Ishikawa (cell line): Measurements from ENCODE around the gene FAM163B.

Experiments used
- CEBPB ChIP-seq: IDR thresholded peaks from 2 replicates; pipeline ENCODE4 v1.6.1; 2012
- CREB1 ChIP-seq: IDR thresholded peaks from 2 replicates; pipeline ENCODE4 v1.6.1; 2012; ENCODE audit warnings: low read depth
- EGR1 ChIP-seq: IDR thresholded peaks from 2 replicates; pipeline ENCODE4 v1.6.1; 2012
- EP300 ChIP-seq: IDR thresholded peaks from 2 replicates; pipeline ENCODE4 v1.6.1; 2012; ENCODE audit warnings: borderline replicate concordance
- FOXM1 ChIP-seq: IDR thresholded peaks from 2 replicates; pipeline ENCODE4 v1.6.1; 2012; ENCODE audit warnings: low read depth, borderline replicate concordance
- NFIC ChIP-seq: IDR thresholded peaks from 2 replicates; pipeline ENCODE4 v1.6.1; 2012
- RAD21 ChIP-seq: IDR thresholded peaks from 2 replicates; pipeline ENCODE4 v1.6.1; 2012; ENCODE audit warnings: low read depth
- TAF1 ChIP-seq: IDR thresholded peaks from 2 replicates; pipeline ENCODE4 v1.6.1; 2012; ENCODE audit warnings: low read depth, mild to moderate bottlenecking
- TCF12 ChIP-seq: IDR thresholded peaks from 2 replicates; pipeline ENCODE4 v1.6.1; 2012; ENCODE audit warnings: low read depth
- TEAD4 ChIP-seq: IDR thresholded peaks from 2 replicates; pipeline ENCODE4 v1.6.1; 2012
- YY1 ChIP-seq: IDR thresholded peaks from 2 replicates; pipeline ENCODE4 v1.6.1; 2012; ENCODE audit warnings: low read depth
- ZBTB7A ChIP-seq: IDR thresholded peaks from 2 replicates; pipeline ENCODE4 v1.6.1; 2012; ENCODE audit warnings: low read depth
- TF ChIP-seq, protein P1 (sequence below): IDR thresholded peaks from 2 replicates; pipeline ENCODE4 v1.6.1; 2012; ENCODE audit warnings: low read depth, mild to moderate bottlenecking
- TF ChIP-seq, protein P2 (sequence below): IDR thresholded peaks from 2 replicates; pipeline ENCODE4 v1.6.1; 2012
- TF ChIP-seq, protein P3 (sequence below): IDR thresholded peaks from 2 replicates; pipeline ENCODE4 v1.6.1; 2012

FAM163B gene

DNA sequence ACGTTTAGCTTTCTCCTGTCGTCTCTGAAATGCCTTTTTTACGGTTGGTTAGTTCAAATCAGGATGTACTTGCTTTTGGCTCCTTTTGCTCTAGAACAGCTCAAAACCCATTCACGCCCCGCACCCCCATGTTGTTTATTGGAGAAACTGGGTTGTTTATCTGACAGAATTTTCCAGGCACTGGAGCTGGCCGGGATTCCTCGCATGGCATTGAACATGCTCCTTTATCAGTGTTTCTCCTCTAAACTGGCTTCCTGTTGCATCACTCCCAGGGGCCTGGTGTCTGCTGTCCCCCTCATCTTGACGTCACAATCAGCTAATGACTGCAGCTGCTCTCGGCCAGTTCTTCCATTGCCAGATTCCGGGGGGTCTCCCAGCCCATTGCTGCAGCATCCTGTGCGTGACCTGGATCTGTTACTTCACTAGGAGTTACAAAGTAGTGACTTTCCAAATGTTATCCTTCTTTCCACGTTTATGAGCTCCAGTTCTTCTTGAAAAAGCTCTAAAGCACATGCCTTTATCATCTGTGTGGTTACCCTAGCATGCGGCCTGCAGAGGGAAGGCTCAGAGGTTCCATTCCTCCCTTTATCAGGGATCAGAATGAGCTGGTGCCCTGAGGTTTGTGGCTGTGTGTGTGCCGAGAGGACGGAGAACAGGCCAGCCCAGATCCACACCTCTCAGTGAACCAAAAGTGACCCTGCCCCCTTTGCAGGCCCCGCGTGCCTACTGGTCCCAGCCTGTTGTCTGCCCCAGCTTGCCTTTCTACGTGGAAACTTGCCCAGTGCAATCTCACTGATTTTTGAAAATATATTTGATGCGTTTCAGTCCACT lies 27.5 kb downstream of the FAM163B start:
- TF ChIP-seq, protein P1, sequence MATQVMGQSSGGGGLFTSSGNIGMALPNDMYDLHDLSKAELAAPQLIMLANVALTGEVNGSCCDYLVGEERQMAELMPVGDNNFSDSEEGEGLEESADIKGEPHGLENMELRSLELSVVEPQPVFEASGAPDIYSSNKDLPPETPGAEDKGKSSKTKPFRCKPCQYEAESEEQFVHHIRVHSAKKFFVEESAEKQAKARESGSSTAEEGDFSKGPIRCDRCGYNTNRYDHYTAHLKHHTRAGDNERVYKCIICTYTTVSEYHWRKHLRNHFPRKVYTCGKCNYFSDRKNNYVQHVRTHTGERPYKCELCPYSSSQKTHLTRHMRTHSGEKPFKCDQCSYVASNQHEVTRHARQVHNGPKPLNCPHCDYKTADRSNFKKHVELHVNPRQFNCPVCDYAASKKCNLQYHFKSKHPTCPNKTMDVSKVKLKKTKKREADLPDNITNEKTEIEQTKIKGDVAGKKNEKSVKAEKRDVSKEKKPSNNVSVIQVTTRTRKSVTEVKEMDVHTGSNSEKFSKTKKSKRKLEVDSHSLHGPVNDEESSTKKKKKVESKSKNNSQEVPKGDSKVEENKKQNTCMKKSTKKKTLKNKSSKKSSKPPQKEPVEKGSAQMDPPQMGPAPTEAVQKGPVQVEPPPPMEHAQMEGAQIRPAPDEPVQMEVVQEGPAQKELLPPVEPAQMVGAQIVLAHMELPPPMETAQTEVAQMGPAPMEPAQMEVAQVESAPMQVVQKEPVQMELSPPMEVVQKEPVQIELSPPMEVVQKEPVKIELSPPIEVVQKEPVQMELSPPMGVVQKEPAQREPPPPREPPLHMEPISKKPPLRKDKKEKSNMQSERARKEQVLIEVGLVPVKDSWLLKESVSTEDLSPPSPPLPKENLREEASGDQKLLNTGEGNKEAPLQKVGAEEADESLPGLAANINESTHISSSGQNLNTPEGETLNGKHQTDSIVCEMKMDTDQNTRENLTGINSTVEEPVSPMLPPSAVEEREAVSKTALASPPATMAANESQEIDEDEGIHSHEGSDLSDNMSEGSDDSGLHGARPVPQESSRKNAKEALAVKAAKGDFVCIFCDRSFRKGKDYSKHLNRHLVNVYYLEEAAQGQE, result no peak
- TF ChIP-seq, protein P2, sequence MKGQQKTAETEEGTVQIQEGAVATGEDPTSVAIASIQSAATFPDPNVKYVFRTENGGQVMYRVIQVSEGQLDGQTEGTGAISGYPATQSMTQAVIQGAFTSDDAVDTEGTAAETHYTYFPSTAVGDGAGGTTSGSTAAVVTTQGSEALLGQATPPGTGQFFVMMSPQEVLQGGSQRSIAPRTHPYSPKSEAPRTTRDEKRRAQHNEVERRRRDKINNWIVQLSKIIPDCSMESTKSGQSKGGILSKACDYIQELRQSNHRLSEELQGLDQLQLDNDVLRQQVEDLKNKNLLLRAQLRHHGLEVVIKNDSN, result no peak
- TF ChIP-seq TAF1 (no peak), CEBPB (no peak), FOXM1 (no peak), CREB1 (no peak), TCF12 (no peak), YY1 (no peak), TEAD4 (no peak), ZBTB7A (no peak), EP300 (no peak), RAD21 (no peak)
- TF ChIP-seq, protein P3, sequence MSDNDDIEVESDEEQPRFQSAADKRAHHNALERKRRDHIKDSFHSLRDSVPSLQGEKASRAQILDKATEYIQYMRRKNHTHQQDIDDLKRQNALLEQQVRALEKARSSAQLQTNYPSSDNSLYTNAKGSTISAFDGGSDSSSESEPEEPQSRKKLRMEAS, result no peak

DNA sequence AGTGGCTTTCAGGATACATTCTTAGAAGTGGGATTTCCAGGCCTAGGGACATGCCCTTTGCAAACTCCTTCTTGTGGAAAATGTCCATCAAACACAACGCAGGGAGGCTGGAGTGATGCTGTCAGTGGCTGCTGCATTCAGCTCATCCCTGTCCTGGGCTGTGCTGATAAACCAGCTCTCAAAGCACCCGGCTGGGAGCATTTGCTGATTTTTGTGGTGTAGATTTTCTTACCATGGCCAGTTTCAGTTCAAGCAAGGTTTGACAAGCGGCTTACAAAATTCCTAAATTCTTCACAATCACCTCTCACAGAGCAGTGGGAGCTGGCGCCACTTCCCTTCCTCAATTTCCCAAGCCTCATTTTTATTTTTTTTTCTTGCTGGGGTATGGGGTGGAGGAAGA lies 28.2 kb downstream of the FAM163B start:
- TF ChIP-seq TAF1 (no peak), FOXM1 (no peak), EP300 (no peak), RAD21 (no peak), TCF12 (no peak), YY1 (no peak), CREB1 (no peak), NFIC (no peak), ZBTB7A (no peak)
- TF ChIP-seq, protein P2, result no peak

DNA sequence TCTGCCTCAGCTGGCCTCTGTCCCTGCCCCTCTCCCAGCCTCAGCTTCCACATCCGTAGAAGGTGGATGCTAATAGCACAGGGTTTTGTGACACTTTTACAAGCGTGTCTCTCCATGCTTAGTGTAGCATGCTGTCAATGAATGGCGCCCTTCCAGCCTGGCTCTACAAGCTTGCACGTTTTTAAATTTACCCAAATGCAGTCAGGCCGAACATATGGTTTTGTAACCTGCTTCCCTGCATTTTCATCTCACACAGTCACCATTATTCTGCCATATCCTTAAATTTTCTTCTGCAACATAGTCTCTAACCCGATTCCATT lies 28.8 kb downstream of the FAM163B start:
- TF ChIP-seq CEBPB (no peak), CREB1 (no peak), YY1 (no peak), TEAD4 (no peak), TCF12 (no peak), ZBTB7A (no peak), TAF1 (no peak), FOXM1 (no peak), RAD21 (no peak), EP300 (no peak)

DNA sequence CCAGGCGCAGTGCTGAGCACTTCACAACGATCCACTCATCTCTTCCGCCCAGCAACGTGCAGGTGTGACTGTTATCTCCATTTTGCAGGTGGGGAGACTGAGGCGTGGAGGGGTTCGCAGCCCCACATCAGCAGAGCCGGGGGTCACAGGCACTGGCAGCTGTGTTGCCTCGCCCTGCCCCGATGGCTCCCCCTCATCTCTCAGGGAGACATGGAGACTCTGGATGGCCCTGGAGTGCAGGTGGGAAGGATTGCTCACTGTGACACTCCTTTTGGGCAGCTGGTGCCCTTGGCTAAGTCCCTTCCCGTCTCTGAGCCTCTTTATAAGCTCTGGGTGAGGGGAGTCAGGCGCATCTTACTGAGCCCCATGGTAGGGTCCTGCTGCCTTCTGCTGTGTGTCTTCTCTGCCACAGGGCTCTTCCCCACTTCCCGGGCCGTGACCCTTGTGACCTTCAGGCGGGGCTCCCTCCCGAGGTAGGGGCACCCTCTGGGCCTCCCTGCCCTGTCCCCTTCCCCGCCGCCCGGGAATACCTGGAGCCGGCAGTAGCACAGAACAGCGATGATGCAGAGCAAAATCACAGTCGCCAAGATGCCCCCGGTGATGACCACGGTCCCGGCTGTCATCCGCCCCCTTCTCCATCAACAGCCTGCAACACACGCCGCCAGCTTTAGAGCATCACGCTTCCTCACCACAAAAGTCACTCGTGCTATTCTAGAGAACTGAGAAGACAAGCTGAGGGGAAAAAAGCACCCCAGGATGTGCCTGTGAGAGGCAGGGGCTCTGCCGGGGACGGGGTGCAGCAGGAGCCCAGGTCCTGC lies 29.4 kb downstream of the FAM163B start:
- TF ChIP-seq NFIC, result no peak
- TF ChIP-seq, protein P1, result no peak
- no peak for TF ChIP-seq EP300
- TF ChIP-seq, protein P2, result no peak
- no peak for TF ChIP-seq TEAD4
- no peak for TF ChIP-seq TAF1
- no peak for TF ChIP-seq YY1
- no peak for TF ChIP-seq TCF12
- no peak for TF ChIP-seq FOXM1
- TF ChIP-seq EGR1, result no peak
- no peak for TF ChIP-seq ZBTB7A
- TF ChIP-seq RAD21, result no peak
- TF ChIP-seq CREB1, result no peak
- no peak for TF ChIP-seq CEBPB
- TF ChIP-seq, protein P3, result no peak
